HCT116 (cell line): ENCODE measurements around the gene PIBF1. TPM values are rescaled to one million over a fixed set of nuclear protein-coding genes. Genes with fewer than 3 reads are reported as not detected.

Source experiments
- ATAC-seq: fragments of 200-7000 bp; cut with Tn5 transposase; 2 replicates; pipeline ENCODE4 v1.9.1; 2020; ENCODE audit warnings: mild to moderate bottlenecking, moderate library complexity
- BruUV-seq: library from RNA; stranded (reverse); fragments of 400-500 nt; replicated peaks from 2 replicates; lab custom pipeline; 2021; lab: Mats Ljungman, UMichigan
- CTCF ChIA-PET: fragments of 300-600 bp; sonication (Branson Sonifier 250); formaldehyde crosslinking; loops from one replicate; lab custom pipeline; 2021; ENCODE audit warnings: antibody characterized with exemption; lab: Charles Lee
- POLR2A ChIA-PET: fragments of 300-600, 350-600 bp; sonication (Branson Sonifier 250); formaldehyde crosslinking; loops from one replicate; lab custom pipeline; 2021; ENCODE audit warnings: antibody characterized with exemption; lab: Charles Lee
- RAD21 ChIA-PET, 2 experiments: fragments of 300-600 bp; sonication (Branson Sonifier 250); formaldehyde crosslinking; loops; one replicate each; lab custom pipeline; 2023; ENCODE audit warnings: low total read pairs in 2 of 2; ENCODE audit not compliant: uncharacterized antibody in 2 of 2, unreplicated experiment in 2 of 2, low non-redundant PET in 1 of 2; lab: Charles Lee
- DNase-seq: peaks from one replicate; pipeline ENCODE4 v3.0.0-alpha.2; 2010; ENCODE audit warnings: low read depth, low spot score
- H2AFZ ChIP-seq: fragments of 200-600 bp; shearing (Covaris generic), sonication (generic); 2 replicates; pipeline ENCODE4 v1.6.1; 2017; ENCODE audit warnings: low read depth, mixed run types, mixed read lengths, antibody characterized with exemption, low read length; ENCODE audit not compliant: poor library complexity, severe bottlenecking
- H3K27ac ChIP-seq: 2 replicates; pipeline ENCODE4 v1.5.1; 2012; ENCODE audit warnings: low read depth, low read length
- H3K27me3 ChIP-seq: fragments of 200-600 bp; sonication (generic); 2 replicates; pipeline ENCODE4 v1.6.1; 2016; ENCODE audit warnings: mixed run types, low read length, mixed read lengths; ENCODE audit not compliant: insufficient read depth
- H3K36me3 ChIP-seq, 2 experiments: fragments of 200-500 bp in 1 of 2; fragments of 200-600 bp in 1 of 2; sonication (Bioruptor generic) in 1 of 2; sonication (generic) in 1 of 2; 2 replicates each; pipeline versions ENCODE4 v1.5.1 to v1.6.1; 2014 to 2016; ENCODE audit warnings: low read length in 2 of 2, inconsistent platforms in 1 of 2, mixed read lengths in 1 of 2, mixed run types in 1 of 2; ENCODE audit not compliant: insufficient read depth in 2 of 2, control insufficient read depth in 1 of 2
- H3K4me1 ChIP-seq, 2 experiments: fragments of 200-600 bp in 1 of 2; sonication (generic) in 1 of 2; 2 replicates each; pipeline versions ENCODE4 v1.5.1 to v1.6.1; 2012 to 2017; ENCODE audit warnings: low read length in 2 of 2, inconsistent platforms in 1 of 2, mild to moderate bottlenecking in 1 of 2, mixed read lengths in 1 of 2, mixed run types in 1 of 2, moderate library complexity in 1 of 2; ENCODE audit not compliant: insufficient read depth in 2 of 2, control insufficient read depth in 1 of 2
- H3K4me2 ChIP-seq: fragments of 200-600 bp; sonication (generic); 2 replicates; pipeline ENCODE4 v1.6.1; 2017; ENCODE audit warnings: mixed run types, low read length, mixed read lengths
- H3K4me3 ChIP-seq, 2 experiments: fragments of 200-600 bp in 1 of 2; sonication (generic) in 1 of 2; replicated peaks in 1 of 2; 2 replicates each; pipeline ENCODE4 v1.5.1; 2011 to 2016; ENCODE audit warnings: low read length in 2 of 2, control low read depth in 1 of 2, low read depth in 1 of 2, mild to moderate bottlenecking in 1 of 2, mixed read lengths in 1 of 2, mixed run types in 1 of 2
- H3K79me2 ChIP-seq: fragments of 200-600 bp; sonication (generic); 2 replicates; pipeline ENCODE4 v1.6.1; 2017; ENCODE audit warnings: mild to moderate bottlenecking, mixed run types, low read length, moderate library complexity, mixed read lengths; ENCODE audit not compliant: insufficient read depth
- H3K9ac ChIP-seq: fragments of 200-600 bp; sonication (generic); 2 replicates; pipeline ENCODE4 v1.6.1; 2016; ENCODE audit warnings: low read length, mixed read lengths
- H3K9me2 ChIP-seq: fragments of 200-600 bp; sonication (generic), shearing (Covaris generic); 2 replicates; pipeline ENCODE4 v1.6.1; 2017; ENCODE audit warnings: mixed run types, mild to moderate bottlenecking, moderate library complexity; ENCODE audit not compliant: insufficient read depth
- H3K9me3 ChIP-seq, 2 experiments: fragments of 200-500 bp in 1 of 2; fragments of 200-600 bp in 1 of 2; sonication (Bioruptor generic) in 1 of 2; sonication (generic) in 1 of 2; 2 replicates each; pipeline ENCODE4 v1.6.1; 2014 to 2017; ENCODE audit warnings: low read length in 2 of 2, mixed read lengths in 2 of 2, inconsistent platforms in 1 of 2, low read depth in 1 of 2, mild to moderate bottlenecking in 1 of 2, mixed run types in 1 of 2, moderate library complexity in 1 of 2; ENCODE audit not compliant: control insufficient read depth in 1 of 2, insufficient read depth in 1 of 2
- H4K20me1 ChIP-seq: fragments of 200-600 bp; sonication (generic), shearing (Covaris generic); 2 replicates; pipeline ENCODE4 v1.6.1; 2017; ENCODE audit warnings: mixed run types, mild to moderate bottlenecking, moderate library complexity; ENCODE audit not compliant: insufficient read depth
- CBX3 ChIP-seq: IDR thresholded peaks from 2 replicates; pipeline ENCODE4 v1.6.1; 2012; ENCODE audit warnings: low read depth
- CEBPB ChIP-seq: IDR thresholded peaks from 2 replicates; pipeline ENCODE4 v1.6.1; 2012; ENCODE audit warnings: low read depth
- EGR1 ChIP-seq: IDR thresholded peaks from 2 replicates; pipeline ENCODE4 v1.6.1; 2012; ENCODE audit warnings: low read depth
- ELF1 ChIP-seq: IDR thresholded peaks from 2 replicates; pipeline ENCODE4 v1.6.1; 2012; ENCODE audit warnings: low read depth, borderline replicate concordance
- EZH2 ChIP-seq: fragments of 200-600 bp; sonication (generic); IDR thresholded peaks from 2 replicates; pipeline ENCODE4 v1.6.1; 2017; ENCODE audit warnings: antibody characterized with exemption, mixed run types
- POLR2A ChIP-seq: IDR thresholded peaks from 2 replicates; pipeline ENCODE4 v1.7.0; 2011; ENCODE audit warnings: borderline replicate concordance; ENCODE audit not compliant: insufficient read depth, insufficient read length; ENCODE audit errors: extremely low read depth
- RAD21 ChIP-seq: IDR thresholded peaks from 2 replicates; pipeline ENCODE4 v1.6.1; 2012; ENCODE audit warnings: low read depth, mild to moderate bottlenecking
- SIN3A ChIP-seq: IDR thresholded peaks from 2 replicates; pipeline ENCODE4 v1.6.1; 2012; ENCODE audit warnings: low read depth
- ZNF274 ChIP-seq: fragments of 200-500 bp; sonication (Bioruptor generic); IDR thresholded peaks from 2 replicates; pipeline ENCODE4 v1.6.1; 2014; ENCODE audit warnings: mild to moderate bottlenecking, low read depth, low read length, inconsistent platforms
- intact Hi-C: fragments of 100-400 bp; cut with micrococcal nuclease; formaldehyde crosslinking; loops from 2 replicates; pipeline ENCODE4 v1.10.0; 2022
- total RNA-seq: library from RNA; stranded (reverse); gene quantifications from one replicate; pipeline ENCODE4 v1.2.1, GENCODE V29; 2021; ENCODE audit not compliant: unreplicated experiment
- TF ChIP-seq, protein P1 (sequence below): IDR thresholded peaks from 2 replicates; pipeline ENCODE4 v1.6.1; 2012; ENCODE audit warnings: low read depth
- TF ChIP-seq, protein P2 (sequence below), 3 experiments: fragments of 200-600 bp in 1 of 3; sonication (generic) in 1 of 3; IDR thresholded peaks in 2 of 3; conservative IDR thresholded peaks in 1 of 3; 2 replicates each; pipeline ENCODE4 v1.5.1; 2012 to 2017; ENCODE audit warnings: low read depth in 2 of 3, low read length in 2 of 3, antibody characterized with exemption in 1 of 3, borderline replicate concordance in 1 of 3, control low read depth in 1 of 3, mild to moderate bottlenecking in 1 of 3, mixed read lengths in 1 of 3, mixed run types in 1 of 3, moderate library complexity in 1 of 3; ENCODE audit not compliant: insufficient read depth in 1 of 3
- TF ChIP-seq, protein P3 (sequence below): IDR thresholded peaks from 2 replicates; pipeline ENCODE4 v1.6.1; 2012

PIBF1 gene
- total RNA-seq, 1 experiment from 2014 or later, result 21.1 TPM

DNA sequence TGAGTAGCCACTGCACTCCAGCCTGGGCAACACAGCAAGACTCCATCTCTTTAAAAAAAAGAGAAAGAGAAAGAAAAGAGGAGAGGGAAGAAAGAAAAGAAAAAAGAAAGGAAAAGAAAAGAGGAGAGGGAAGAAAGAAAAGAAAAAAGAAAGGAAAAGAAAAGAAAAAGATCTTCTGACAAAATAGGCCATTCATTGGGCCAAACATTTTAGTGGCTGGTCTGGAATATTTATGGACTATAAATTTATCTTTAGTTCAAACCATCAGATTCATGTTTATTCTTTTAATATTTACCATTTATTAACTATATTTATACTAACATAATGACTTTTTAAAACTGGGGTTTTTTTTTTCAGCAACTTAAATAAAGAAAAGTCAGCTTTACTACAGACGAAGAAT lies 191.3 kb downstream of the PIBF1 start:
- H3K27ac ChIP-seq, result no peak overlapping the region
- no peak for TF ChIP-seq EGR1
- no peak for TF ChIP-seq RAD21
- TF ChIP-seq, protein P1, sequence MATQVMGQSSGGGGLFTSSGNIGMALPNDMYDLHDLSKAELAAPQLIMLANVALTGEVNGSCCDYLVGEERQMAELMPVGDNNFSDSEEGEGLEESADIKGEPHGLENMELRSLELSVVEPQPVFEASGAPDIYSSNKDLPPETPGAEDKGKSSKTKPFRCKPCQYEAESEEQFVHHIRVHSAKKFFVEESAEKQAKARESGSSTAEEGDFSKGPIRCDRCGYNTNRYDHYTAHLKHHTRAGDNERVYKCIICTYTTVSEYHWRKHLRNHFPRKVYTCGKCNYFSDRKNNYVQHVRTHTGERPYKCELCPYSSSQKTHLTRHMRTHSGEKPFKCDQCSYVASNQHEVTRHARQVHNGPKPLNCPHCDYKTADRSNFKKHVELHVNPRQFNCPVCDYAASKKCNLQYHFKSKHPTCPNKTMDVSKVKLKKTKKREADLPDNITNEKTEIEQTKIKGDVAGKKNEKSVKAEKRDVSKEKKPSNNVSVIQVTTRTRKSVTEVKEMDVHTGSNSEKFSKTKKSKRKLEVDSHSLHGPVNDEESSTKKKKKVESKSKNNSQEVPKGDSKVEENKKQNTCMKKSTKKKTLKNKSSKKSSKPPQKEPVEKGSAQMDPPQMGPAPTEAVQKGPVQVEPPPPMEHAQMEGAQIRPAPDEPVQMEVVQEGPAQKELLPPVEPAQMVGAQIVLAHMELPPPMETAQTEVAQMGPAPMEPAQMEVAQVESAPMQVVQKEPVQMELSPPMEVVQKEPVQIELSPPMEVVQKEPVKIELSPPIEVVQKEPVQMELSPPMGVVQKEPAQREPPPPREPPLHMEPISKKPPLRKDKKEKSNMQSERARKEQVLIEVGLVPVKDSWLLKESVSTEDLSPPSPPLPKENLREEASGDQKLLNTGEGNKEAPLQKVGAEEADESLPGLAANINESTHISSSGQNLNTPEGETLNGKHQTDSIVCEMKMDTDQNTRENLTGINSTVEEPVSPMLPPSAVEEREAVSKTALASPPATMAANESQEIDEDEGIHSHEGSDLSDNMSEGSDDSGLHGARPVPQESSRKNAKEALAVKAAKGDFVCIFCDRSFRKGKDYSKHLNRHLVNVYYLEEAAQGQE, result no peak
- TF ChIP-seq, protein P2, sequence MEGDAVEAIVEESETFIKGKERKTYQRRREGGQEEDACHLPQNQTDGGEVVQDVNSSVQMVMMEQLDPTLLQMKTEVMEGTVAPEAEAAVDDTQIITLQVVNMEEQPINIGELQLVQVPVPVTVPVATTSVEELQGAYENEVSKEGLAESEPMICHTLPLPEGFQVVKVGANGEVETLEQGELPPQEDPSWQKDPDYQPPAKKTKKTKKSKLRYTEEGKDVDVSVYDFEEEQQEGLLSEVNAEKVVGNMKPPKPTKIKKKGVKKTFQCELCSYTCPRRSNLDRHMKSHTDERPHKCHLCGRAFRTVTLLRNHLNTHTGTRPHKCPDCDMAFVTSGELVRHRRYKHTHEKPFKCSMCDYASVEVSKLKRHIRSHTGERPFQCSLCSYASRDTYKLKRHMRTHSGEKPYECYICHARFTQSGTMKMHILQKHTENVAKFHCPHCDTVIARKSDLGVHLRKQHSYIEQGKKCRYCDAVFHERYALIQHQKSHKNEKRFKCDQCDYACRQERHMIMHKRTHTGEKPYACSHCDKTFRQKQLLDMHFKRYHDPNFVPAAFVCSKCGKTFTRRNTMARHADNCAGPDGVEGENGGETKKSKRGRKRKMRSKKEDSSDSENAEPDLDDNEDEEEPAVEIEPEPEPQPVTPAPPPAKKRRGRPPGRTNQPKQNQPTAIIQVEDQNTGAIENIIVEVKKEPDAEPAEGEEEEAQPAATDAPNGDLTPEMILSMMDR (IDR thresholded peaks at IDR 0.05 in 2 of 3, conservative IDR thresholded peaks at IDR 0.05 in 1 of 3; ENCODE audit: borderline replicate concordance in 1 of 3, insufficient read depth in 1 of 3, low read depth in 2 of 3, low read length in 2 of 3), result no peak
- TF ChIP-seq CBX3, result no peak
- TF ChIP-seq SIN3A, result no peak
- TF ChIP-seq, protein P3, sequence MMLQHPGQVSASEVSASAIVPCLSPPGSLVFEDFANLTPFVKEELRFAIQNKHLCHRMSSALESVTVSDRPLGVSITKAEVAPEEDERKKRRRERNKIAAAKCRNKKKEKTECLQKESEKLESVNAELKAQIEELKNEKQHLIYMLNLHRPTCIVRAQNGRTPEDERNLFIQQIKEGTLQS, result no peak
- TF ChIP-seq CEBPB, result no peak
- TF ChIP-seq POLR2A, result no peak
- no peak for TF ChIP-seq ZNF274
- no peak for TF ChIP-seq ELF1
- no peak for TF ChIP-seq EZH2
- TF ChIP-seq, all 23 proteins: peak for 0
- intact Hi-C loops, result no loop called here
- Histone ChIP-seq H3K79me2 (no peaks in the 10 kb centered on the region), H2AFZ (no peak overlapping the region), H3K4me2 (no peak overlapping the region), H3K27me3 (no peaks in the 10 kb centered on the region), H3K9me2 (no peaks in the 10 kb centered on the region), H3K9me3 (no peaks in the 10 kb centered on the region), H3K4me1 (peaks cover 6 to 23% of the 10 kb centered on the region in 2 experiments), H3K9ac (no peak overlapping the region), H4K20me1 (no peaks in the 10 kb centered on the region), H3K36me3 (no peaks in the 10 kb centered on the region; a peak in 2 of 4 replicates), H3K4me3 (no peak overlapping the region)
- DNase-seq (no peak), ATAC-seq (no peak)
- ChIA-PET CTCF (no interaction called here), POLR2A (no interaction called here), RAD21 (no interaction called here)
- no TSS peak for BruUV-seq
